Islet of Langerhans (tissue), 1 donor: Measurements from ENCODE around the gene SYNE4.
"Not testable (repeated sequence)": the region's sequence is repeated elsewhere in the genome, so short reads cannot be mapped to it uniquely, and the experiment has no call there.

Source experiments
- FAIRE-seq: peaks from one replicate; lab custom pipeline; 2011; peaks lifted over from hg19 to GRCh38; lab: Jason Lieb, UNC

SYNE4 gene, protein sequence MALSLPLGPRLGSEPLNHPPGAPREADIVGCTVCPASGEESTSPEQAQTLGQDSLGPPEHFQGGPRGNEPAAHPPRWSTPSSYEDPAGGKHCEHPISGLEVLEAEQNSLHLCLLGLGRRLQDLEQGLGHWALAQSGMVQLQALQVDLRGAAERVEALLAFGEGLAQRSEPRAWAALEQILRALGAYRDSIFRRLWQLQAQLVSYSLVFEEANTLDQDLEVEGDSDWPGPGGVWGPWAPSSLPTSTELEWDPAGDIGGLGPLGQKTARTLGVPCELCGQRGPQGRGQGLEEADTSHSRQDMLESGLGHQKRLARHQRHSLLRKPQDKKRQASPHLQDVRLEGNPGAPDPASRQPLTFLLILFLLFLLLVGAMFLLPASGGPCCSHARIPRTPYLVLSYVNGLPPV

GRCh38 chr19:36008336-36008978, at the start of gene SYNE4:
Gene SYNE4 (minus strand): TSS chr19:36008813. CDS start chr19:36008681, 132 bp downstream.
- FAIRE-seq, result peak; percentile 85

GRCh38 chr19:36054733-36055686, 46.4 kb upstream of the SYNE4 start, which contains the start of gene WDR62:
Gene WDR62 (plus strand): TSS chr19:36054897. CDS start chr19:36054972, 75 bp downstream.
- no peak for FAIRE-seq

GRCh38 chr19:36054119-36054732, 45.6 kb upstream of the SYNE4 start, which contains the start of gene THAP8:
Gene THAP8 (minus strand): TSS chr19:36054285. CDS start chr19:36054217, 68 bp downstream.
- peak; percentile 71 for FAIRE-seq

GRCh38 chr19:36051637-36052036, 43.0 kb upstream of the SYNE4 start:
- FAIRE-seq, result no peak

- FAIRE-seq, result no peak
These were observed 42.6 kb upstream of the SYNE4 start for GRCh38 chr19:36051236-36051635.

DNA sequence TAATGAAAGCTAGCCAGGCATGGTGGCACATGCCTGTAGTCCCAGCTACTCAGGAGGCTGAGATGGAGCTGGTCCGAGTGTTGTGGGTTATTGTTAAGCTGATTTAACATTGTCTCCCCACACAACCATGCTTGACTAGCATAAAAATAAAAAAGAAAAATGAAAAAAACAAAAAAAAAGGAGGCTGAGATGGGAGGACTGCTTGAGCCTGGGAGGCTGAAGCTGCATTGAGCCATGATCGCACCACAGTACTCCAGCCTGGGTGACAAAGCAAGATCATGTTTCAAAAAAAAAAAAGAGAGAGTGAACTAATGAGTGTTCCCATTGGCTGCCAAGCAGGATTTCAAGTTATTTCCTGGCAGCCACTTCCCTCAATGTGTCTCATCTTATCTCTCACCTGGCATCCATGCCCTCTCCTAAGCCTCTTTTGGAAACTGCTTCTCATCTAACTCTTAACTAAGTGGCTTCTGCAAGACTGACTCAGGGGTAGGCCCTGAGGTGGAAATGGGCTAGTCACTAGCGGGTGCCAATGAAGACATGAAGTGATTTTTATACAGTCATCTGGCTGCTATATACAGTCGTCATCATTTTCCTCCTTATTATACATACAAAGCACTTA, 40.6 kb upstream of the SYNE4 start:
- FAIRE-seq, result no peak

- no peak for FAIRE-seq
These were observed 39.2 kb upstream of the SYNE4 start for GRCh38 chr19:36047835-36048234.

DNA sequence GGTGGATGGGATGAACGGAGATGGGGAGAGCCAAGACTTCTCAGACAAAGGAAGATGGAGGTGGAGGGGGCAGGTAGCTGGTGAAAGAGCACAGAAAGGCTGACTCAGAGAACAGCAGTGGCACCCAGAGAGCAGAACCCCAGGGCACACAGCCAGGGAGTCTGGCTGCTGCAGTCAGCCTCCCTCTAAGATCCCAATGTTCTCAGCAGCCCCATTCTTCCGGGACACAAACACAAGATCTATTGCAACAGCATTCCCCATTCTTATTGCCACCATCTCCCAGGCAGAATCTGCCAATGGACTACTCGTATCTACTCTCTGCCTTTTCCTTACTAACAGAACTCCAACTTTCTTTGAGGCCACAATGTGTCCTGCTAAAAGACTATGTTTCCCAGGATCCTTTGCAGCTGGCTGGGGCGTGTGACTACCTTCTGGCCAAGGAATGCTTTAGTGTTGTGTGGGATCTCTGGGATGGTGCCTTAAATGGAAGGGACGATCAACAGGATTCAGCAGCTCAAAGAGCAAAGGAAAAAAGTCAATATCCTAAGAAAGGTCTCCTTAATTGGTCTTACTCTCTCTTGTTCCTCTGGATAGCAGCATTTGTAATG, 37.9 kb upstream of the SYNE4 start:
- FAIRE-seq, result no peak

DNA sequence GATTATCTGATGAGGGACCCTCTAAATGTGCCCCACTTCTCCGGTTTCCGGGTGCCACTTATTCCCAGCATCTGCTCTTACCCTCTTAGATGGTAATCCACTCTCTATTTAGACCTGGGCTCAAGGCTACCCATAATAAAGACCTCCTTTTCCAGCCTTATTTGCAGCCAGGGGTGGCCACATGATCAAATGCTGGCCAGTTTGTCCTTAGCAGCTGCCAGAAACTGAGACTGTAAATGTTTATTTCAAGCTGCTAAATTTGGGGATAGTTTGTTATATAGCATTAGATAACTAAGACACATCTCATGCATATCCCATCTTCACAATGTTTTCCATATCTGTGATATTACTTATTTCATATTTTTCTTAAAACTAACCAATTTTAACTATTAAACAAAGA, 35.3 kb upstream of the SYNE4 start:
- FAIRE-seq, result no peak

DNA sequence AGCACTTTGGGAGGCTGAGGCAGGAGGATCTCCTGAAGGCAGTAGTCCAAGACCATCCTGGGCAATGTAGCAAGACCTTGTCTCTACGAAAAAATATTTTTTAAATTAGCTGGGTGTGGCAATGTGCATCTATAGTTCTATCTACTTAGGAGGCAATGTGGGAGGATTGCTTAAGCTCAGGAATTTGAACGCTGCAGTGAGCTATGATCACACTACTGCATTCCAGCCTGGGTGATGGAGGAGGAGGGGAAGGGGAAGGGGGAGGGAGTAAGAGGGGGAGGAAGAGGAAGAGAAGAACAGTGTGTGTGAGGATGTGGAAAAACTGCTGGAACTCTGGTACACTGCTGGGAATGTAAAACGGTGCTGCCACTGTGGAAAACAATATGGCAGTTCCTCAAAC, 33.2 kb upstream of the SYNE4 start:
- no peak for FAIRE-seq

GRCh38 chr19:36041092-36041491, 32.5 kb upstream of the SYNE4 start:
- FAIRE-seq, result not testable (repeated sequence)

- no peak for FAIRE-seq
These were observed 31.9 kb upstream of the SYNE4 start for GRCh38 chr19:36040495-36040894.

- no peak for FAIRE-seq
These were observed 23.9 kb upstream of the SYNE4 start, which contains the start of gene CLIP3 for GRCh38 chr19:36032251-36033104. Gene CLIP3 (minus strand): TSS chr19:36032873. CDS start chr19:36032357, 516 bp downstream.

- FAIRE-seq, result no peak
These were observed 22.7 kb upstream of the SYNE4 start for GRCh38 chr19:36031308-36031707.

GRCh38 chr19:36030264-36031148, 21.9 kb upstream of the SYNE4 start:
- peak; percentile 68 for FAIRE-seq

DNA sequence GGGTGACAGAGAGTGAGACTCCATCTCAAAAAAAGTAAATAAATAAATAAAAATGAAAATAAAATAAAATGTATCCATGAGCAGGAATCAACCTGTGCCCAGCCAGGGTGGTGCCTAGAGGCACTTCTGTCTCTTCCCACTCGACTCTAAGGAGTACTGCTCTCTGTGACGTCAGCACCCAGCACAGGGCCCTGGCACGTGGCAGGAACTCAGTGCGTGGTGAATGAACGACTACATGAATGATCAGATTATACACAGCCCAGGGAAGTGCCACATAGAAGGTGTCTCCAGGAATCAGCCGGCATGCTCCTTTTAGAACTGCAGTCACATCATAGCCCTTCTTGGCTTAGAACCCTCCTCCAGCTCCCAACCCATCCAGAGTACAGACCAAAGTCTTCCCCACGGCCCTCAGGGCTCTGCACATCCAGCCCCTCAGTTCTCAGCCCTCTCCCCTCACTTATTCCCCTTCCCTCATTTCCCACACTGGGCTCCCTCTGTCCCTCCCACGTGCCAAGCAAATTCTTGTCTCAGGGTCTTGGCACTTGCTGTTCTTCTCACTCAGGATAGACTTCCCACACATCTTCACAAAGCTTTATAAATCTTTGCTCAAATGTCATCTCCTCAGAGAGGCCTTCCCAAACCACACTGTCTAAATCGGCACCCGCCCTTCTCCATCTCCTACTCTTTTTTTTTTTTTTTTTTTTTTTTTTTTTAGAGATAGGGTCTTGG, 19.9 kb upstream of the SYNE4 start:
- FAIRE-seq, result no peak

GRCh38 chr19:36027696-36028095, 19.1 kb upstream of the SYNE4 start:
- no peak for FAIRE-seq
